LNCAP (cell line): ENCODE results near the gene PRPF38A.

Source experiments
- TF ChIP-seq, protein P1 (sequence below): fragments of 450-650 bp; IDR thresholded peaks from 2 replicates; pipeline ENCODE4 v1.5.1; 2017; ENCODE audit warnings: mild to moderate bottlenecking

PRPF38A gene

DNA sequence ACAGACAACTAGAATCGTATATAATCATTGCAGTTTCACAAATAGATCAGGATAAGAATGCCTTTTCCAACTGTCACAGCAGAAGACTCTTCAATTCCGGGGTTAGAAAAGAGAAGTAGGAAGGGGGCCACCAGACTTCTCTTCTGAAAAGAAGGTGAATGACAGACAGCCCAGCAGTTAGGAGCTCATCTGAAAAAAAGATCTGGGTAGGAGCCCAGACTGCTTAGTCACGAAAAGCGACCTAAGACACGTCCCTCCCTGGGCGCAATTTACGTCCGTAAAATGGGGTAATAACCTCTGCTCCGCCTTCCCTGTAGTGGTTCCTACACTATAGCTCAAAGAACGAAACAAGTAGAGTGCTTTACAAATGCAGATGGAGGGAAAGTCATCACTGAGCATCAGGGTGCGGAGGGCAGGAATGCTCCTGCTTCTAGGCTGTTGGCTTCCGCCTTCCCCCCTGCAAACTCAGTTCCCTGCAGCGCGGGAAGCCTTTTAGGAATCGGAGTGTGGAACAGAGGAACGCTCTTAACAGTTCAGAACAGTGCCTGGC lies 761 bp upstream of the PRPF38A start:
- TF ChIP-seq, protein P1, sequence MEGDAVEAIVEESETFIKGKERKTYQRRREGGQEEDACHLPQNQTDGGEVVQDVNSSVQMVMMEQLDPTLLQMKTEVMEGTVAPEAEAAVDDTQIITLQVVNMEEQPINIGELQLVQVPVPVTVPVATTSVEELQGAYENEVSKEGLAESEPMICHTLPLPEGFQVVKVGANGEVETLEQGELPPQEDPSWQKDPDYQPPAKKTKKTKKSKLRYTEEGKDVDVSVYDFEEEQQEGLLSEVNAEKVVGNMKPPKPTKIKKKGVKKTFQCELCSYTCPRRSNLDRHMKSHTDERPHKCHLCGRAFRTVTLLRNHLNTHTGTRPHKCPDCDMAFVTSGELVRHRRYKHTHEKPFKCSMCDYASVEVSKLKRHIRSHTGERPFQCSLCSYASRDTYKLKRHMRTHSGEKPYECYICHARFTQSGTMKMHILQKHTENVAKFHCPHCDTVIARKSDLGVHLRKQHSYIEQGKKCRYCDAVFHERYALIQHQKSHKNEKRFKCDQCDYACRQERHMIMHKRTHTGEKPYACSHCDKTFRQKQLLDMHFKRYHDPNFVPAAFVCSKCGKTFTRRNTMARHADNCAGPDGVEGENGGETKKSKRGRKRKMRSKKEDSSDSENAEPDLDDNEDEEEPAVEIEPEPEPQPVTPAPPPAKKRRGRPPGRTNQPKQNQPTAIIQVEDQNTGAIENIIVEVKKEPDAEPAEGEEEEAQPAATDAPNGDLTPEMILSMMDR, result no peak

DNA sequence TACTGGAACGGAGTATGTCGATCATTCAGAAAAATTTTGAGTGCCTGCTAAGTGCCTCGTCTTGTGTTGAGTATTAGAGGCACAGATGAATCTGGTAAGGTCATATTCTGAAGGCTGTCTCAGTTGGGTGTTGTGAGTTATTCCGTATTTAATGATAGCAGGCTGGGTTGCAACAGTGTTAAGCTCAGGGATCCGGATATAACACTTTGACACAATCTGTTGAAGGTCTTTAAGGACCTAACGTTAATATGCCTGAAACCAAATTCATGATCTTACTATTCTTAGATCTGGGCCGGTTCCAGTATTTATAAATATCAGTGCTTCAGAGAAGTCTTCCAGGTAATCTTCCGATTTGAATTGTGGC lies 555 bp downstream of the PRPF38A start:
- TF ChIP-seq, protein P1, result no peak; the same call in 1 of the 2 replicates

DNA sequence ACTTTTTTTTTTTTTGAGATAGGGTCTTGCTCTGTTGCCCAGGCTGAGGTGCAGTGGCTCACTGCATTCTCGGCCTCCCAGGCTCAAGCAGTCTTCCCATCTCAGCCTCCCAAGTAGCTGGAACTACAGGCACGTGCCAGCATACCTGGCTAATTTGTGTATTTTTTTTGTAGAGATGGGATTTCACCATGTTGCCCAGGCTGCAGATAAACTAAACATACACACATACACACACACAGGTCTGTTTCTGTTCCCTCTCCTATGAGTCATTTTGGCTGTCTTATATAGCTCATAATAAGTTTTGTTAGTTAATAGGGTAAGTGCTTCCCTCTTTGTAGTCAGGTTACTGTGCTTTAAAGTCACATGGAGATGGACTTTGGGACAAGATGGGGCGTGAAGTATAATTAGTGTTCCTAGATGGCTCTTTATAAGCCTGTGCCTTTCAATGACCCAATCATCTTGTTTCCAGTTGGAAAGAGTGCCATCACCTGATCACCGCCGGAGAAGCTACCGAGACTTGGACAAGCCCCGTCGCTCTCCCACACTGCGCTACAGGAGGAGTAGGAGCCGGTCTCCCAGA lies 9.1 kb downstream of the PRPF38A start:
- TF ChIP-seq, protein P1, result no peak

DNA sequence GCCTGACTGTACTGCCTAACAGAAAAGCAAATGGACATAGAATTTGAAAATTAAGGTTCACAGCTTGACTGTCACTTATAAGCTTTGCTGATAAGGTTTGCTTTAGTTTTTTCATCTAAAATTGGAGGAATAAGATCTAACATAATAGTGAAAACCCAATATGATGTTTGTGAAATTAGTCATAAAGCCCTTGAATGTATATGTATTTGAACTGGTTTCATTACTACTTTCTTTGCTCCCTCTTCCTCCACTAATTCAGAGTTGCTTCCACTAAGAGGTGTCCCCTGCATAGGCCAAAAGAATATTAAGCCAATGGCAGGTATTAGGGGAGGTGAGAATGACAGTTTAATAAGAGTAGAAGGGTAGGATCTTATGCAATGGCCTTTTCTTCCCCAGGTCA lies 10.5 kb downstream of the PRPF38A start:
- TF ChIP-seq, protein P1, result no peak

DNA sequence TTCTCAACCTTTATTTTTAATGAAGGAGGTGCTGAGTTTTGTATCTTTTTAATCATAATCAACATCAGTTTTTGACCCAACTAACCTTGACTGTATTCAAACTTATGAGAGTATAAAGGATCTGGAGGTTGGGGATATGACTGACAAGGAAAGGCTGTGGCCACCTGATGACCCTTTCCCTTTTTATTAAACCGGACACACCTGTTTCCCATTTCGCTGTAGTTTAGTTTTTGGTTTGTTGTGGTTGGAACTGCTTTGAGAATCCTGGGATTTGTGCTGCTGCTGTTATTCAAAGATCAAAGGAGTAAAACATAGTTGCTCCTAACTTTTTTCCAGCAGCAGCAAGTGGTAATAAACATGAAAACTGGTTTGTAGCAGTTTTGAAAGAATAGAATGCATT lies 12.4 kb downstream of the PRPF38A start:
- TF ChIP-seq, protein P1, result no peak

DNA sequence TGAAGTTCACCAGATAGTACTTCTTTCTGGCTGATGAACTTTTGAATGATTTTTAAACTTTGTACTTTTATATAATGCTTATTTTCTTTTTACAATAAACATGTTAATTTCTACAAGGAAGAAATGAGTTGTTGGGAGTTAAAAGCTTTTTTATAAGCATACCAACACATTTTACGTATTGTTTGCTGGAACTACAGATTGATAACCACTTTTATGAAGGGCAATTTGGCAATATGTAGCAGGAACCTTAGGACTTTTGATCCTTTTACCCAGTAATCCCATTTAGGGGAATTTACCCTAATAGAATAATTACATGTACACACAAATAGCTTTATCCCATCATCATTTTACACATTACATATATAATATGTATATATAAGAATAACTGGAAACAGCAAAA lies 16.3 kb downstream of the PRPF38A start:
- TF ChIP-seq, protein P1, result no peak

DNA sequence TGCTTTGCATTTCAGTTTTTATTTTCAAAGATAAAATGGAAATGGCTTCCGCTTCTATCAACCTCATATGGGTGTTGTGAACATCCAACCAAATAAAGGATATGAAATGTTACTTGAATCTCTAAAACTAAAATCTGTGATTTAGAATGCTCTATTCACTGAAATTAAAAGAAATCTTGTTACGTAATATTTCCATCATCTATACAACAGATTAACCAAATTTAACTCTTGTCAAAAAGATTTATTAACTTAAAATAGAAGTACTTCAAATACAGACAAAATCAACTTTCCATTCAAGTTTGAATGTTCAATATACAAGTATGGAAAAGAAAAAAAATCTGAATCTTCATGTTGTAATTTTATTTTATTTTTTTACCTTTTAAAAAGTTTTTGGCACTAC lies 18.7 kb downstream of the PRPF38A start:
- TF ChIP-seq, protein P1, result no peak

DNA sequence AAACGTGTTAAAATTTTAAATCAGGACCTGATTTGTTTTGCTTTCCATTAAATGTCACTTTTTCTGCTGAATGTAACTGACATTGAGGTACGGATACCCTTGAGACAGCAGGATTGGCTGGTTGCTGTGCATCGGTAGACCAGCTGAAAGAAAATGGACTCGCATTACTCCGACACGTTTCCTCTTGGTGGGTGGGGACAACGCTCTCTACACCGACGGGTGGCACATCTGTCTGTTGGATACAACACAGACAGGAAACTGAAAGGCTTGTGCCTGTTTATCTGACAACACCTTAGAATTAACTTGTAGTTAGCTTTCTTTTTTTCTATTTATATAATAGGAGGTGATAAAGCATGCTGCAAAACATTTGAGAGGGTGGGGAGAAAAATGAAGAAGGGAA lies 19.4 kb downstream of the PRPF38A start:
- TF ChIP-seq, protein P1, result no peak
